ENCODE results near the gene TUBGCP2.

DNA sequence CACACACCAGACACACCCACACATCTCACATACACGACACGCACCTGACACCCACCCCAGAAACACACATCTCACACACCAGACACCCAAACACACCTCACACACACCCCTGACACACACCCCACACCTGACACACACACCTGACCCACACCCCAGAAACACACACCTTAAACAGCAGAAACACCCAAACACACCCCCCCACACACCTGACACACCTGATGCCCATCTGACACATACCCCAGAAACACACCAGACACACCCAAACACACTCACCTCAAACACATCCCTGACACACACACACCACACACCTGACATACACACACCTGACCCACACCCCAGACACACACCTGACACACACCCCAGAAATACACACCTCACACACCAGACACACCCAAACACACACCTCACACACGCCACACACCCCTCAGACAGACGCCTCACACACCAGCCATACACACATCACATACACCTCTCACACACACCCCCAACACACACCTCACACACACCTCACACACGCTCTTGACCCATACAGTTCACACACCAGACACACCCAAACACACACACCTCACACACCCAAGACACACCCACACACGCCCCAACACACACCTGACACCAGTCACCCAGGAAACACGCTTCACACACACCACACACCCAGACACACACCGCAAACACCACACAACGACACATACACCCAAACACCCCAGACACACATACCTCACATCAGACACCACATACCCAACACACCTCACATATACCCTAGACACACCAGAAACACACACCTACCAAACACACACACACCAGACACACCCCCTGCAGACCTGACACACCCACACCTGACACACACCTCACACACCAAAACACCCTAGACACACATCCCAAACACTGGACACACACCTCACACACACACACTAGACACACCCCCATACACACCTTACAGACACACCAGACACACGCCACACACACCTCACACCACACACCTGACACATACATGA lies 29.7 kb upstream of the TUBGCP2 start:
- TF ChIP-seq POLR2A (IDR thresholded peaks at IDR 0.05): no peak
- TF ChIP-seq, protein P1, sequence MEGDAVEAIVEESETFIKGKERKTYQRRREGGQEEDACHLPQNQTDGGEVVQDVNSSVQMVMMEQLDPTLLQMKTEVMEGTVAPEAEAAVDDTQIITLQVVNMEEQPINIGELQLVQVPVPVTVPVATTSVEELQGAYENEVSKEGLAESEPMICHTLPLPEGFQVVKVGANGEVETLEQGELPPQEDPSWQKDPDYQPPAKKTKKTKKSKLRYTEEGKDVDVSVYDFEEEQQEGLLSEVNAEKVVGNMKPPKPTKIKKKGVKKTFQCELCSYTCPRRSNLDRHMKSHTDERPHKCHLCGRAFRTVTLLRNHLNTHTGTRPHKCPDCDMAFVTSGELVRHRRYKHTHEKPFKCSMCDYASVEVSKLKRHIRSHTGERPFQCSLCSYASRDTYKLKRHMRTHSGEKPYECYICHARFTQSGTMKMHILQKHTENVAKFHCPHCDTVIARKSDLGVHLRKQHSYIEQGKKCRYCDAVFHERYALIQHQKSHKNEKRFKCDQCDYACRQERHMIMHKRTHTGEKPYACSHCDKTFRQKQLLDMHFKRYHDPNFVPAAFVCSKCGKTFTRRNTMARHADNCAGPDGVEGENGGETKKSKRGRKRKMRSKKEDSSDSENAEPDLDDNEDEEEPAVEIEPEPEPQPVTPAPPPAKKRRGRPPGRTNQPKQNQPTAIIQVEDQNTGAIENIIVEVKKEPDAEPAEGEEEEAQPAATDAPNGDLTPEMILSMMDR (IDR thresholded peaks at IDR 0.05): no peak

All from heart left ventricle (tissue), 13 donors.